Spinal cord (tissue), 10 donors: ENCODE data around the gene KLKB1. TPM values are rescaled to one million over a fixed set of nuclear protein-coding genes. Genes with fewer than 3 reads are reported as not detected.

Experiments
- DNase-seq, 6 donors: peaks; one replicate each; pipeline versions ENCODE4 v3.0.0 to v3.0.0-alpha.2; 2013 to 2015; ENCODE audit warnings: low spot score in 6 of 6, low read depth in 4 of 6
- H3K27ac ChIP-seq: one replicate; pipeline ENCODE4 v1.5.1; 2013; ENCODE audit warnings: low read depth, low read length, control low read depth
- H3K27me3 ChIP-seq: one replicate; pipeline ENCODE4 v1.6.1; 2013; ENCODE audit warnings: low read length; ENCODE audit not compliant: control insufficient read depth, insufficient read depth
- H3K36me3 ChIP-seq: one replicate; pipeline ENCODE4 v1.6.1; 2013; ENCODE audit warnings: low read length; ENCODE audit not compliant: control insufficient read depth, insufficient read depth
- H3K4me1 ChIP-seq: one replicate; pipeline ENCODE4 v1.6.1; 2013; ENCODE audit warnings: low read length; ENCODE audit not compliant: control insufficient read depth, insufficient read depth
- H3K4me3 ChIP-seq: one replicate; pipeline ENCODE4 v1.5.1; 2013; ENCODE audit warnings: low read depth, low read length, control low read depth
- H3K9me3 ChIP-seq: one replicate; pipeline ENCODE4 v1.6.1; 2013; ENCODE audit warnings: low read length; ENCODE audit not compliant: control insufficient read depth, insufficient read depth
- WGBS: methylation state at CpG from one replicate; pipeline ENCODE4 v1.1.5; 2013; ENCODE audit warnings: missing lambda C conversion rate; ENCODE audit not compliant: insufficient coverage; 5-methylcytosine and 5-hydroxymethylcytosine counted together
- polyA plus RNA-seq, 2 donors: library from polyadenylated mRNA; unstranded; fragments of 120-200 nt; gene quantifications; one replicate each; pipeline ENCODE4 v1.2.1, GENCODE V29; 2013; ENCODE audit not compliant: insufficient read length in 2 of 2
- total RNA-seq, 2 donors: library from RNA; depleted of rRNA in 1 of 2; stranded (reverse); fragments of 120-200 nt in 1 of 2; fragments of >200 nt in 1 of 2; gene quantifications; one replicate each; pipeline versions ENCODE4 v1.2.3 to v1.2.4, GENCODE V29; 2013 to 2014
- donor health status: healthy.

The KLKB1 gene
- total and polyA plus RNA-seq, 4 donors, result 0.90 to 23.7 (median 4.6) TPM

GRCh38 chr4:186221624-186222023 lies 5.7 kb upstream of the KLKB1 start:
- H3K4me3 ChIP-seq, result no peak overlapping the region
- no CpG with 5 or more reads among the region's 1 CpG for WGBS
- no peak for DNase-seq

GRCh38 chr4:186225848-186226247 lies 1.5 kb upstream of the KLKB1 start:
- no peaks in the 10 kb centered on the region for H3K36me3 ChIP-seq
- H3K9me3 ChIP-seq, result peaks cover 11% of the 10 kb centered on the region
- no peak overlapping the region for H3K27ac ChIP-seq
- H3K4me1 ChIP-seq, result no peaks in the 10 kb centered on the region
- H3K27me3 ChIP-seq, result no peaks in the 10 kb centered on the region
- DNase-seq, result no peak
- H3K4me3 ChIP-seq, result no peak overlapping the region

More at GRCh38 chr4:186221624-186222023, 5.7 kb upstream of the KLKB1 start:
- Histone ChIP-seq H3K9me3 (peaks cover 10% of the 10 kb centered on the region), H3K36me3 (no peaks in the 10 kb centered on the region), H3K27me3 (no peaks in the 10 kb centered on the region), H3K27ac (no peak overlapping the region), H3K4me1 (no peaks in the 10 kb centered on the region)

GRCh38 chr4:186226521-186227189 lies 652 bp upstream of the KLKB1 start:
- H3K4me3 ChIP-seq, result no peak overlapping the region
- no peaks in the 10 kb centered on the region for H3K27me3 ChIP-seq
- no peaks in the 10 kb centered on the region for H3K4me1 ChIP-seq
- no peaks in the 10 kb centered on the region for H3K36me3 ChIP-seq
- H3K9me3 ChIP-seq, result peaks cover 11% of the 10 kb centered on the region
- no peak for DNase-seq
- H3K27ac ChIP-seq, result no peak overlapping the region
- WGBS, result 82% methylated on average over 3 of the region's 3 CpGs

DNA sequence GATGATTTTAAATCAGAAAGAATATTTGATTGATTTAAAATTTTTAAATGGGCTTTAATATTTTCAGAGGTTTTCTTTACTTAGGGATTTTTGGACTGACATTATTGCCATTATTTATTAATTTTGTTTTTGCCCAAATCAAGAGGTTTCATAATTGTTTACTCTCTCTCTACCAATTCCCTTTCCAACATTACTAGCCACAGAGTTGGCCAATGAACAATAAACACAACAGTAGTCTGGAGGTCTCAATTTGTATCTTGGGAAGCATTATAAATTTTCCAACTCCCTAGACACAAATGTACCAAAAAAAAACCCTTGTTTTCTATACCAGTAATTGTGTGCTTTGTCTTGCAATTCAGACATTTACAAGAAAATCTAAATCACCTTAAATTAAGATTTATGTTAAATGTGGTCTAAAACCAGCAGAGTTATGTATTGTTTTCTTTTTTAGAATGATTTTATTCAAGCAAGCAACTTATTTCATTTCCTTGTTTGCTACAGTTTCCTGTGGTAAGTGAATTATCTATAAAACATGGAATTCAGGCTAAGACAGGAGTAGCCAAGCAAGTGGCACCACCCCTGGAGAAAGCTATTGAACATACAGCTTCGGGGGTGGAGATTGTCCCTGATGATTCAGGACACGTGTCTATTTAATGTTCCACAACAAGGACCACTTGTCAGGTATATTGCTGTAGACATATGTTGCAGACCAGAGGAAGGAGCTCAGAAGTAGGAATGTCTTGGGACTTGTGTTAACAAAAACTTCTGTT lies 622 bp downstream of the KLKB1 start:
- Histone ChIP-seq H3K27me3 (no peaks in the 10 kb centered on the region), H3K27ac (no peak overlapping the region), H3K4me1 (no peaks in the 10 kb centered on the region), H3K36me3 (no peaks in the 10 kb centered on the region), H3K4me3 (no peak overlapping the region), H3K9me3 (peaks cover 11% of the 10 kb centered on the region)
- no peak for DNase-seq
- WGBS, result no CpG with 5 or more reads among the region's 2 CpGs

DNA sequence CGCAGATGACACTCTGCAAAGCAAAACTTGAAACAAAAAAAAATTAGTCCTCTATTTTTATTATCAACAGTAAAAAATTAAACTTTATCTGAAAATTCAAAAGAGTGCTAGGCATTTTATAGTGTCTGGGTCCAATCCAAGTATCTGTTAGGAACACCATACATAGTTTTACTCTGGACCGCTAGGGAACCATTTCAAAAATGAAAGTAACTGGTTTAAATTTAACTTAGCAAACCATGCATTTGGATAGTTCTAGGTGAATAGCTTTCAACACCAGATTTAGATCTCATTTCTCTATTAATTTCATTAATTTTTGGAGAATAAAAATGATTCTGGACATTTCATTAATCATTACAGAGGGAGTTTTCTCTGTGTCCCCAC lies 1.2 kb downstream of the KLKB1 start:
- Histone ChIP-seq H3K27me3 (no peaks in the 10 kb centered on the region), H3K36me3 (no peaks in the 10 kb centered on the region), H3K27ac (no peak overlapping the region), H3K9me3 (peaks cover 11% of the 10 kb centered on the region), H3K4me1 (no peaks in the 10 kb centered on the region), H3K4me3 (no peak overlapping the region)
- no peak for DNase-seq
- WGBS, result no CpG with 5 or more reads among the region's 2 CpGs

- WGBS, result no CpG with 5 or more reads among the region's 2 CpGs
- H3K27me3 ChIP-seq, result no peaks in the 10 kb centered on the region
- H3K36me3 ChIP-seq, result no peaks in the 10 kb centered on the region
- H3K27ac ChIP-seq, result no peak overlapping the region
- no peaks in the 10 kb centered on the region for H3K9me3 ChIP-seq
- no peak overlapping the region for H3K4me3 ChIP-seq
- DNase-seq, result no peak
- H3K4me1 ChIP-seq, result no peaks in the 10 kb centered on the region
Observed at GRCh38 chr4:186234367-186234766, 7.1 kb downstream of the KLKB1 start.

GRCh38 chr4:186236126-186236525 lies 8.8 kb downstream of the KLKB1 start:
- no peak for DNase-seq
- H3K27me3 ChIP-seq, result no peaks in the 10 kb centered on the region
- H3K27ac ChIP-seq, result no peak overlapping the region
- no peaks in the 10 kb centered on the region for H3K9me3 ChIP-seq
- no peaks in the 10 kb centered on the region for H3K36me3 ChIP-seq
- H3K4me1 ChIP-seq, result no peaks in the 10 kb centered on the region
- no peak overlapping the region for H3K4me3 ChIP-seq
- WGBS, result 100% methylated on average over 1 of the region's 4 CpGs

- H3K9me3 ChIP-seq, result no peaks in the 10 kb centered on the region
- no peak for DNase-seq
- H3K4me3 ChIP-seq, result no peak overlapping the region
- H3K4me1 ChIP-seq, result no peaks in the 10 kb centered on the region
- H3K36me3 ChIP-seq, result no peaks in the 10 kb centered on the region
- no peaks in the 10 kb centered on the region for H3K27me3 ChIP-seq
- 71% methylated on average over 3 of the region's 7 CpGs for WGBS
- H3K27ac ChIP-seq, result no peak overlapping the region
Observed at GRCh38 chr4:186240452-186240847, 13.1 kb downstream of the KLKB1 start.

DNA sequence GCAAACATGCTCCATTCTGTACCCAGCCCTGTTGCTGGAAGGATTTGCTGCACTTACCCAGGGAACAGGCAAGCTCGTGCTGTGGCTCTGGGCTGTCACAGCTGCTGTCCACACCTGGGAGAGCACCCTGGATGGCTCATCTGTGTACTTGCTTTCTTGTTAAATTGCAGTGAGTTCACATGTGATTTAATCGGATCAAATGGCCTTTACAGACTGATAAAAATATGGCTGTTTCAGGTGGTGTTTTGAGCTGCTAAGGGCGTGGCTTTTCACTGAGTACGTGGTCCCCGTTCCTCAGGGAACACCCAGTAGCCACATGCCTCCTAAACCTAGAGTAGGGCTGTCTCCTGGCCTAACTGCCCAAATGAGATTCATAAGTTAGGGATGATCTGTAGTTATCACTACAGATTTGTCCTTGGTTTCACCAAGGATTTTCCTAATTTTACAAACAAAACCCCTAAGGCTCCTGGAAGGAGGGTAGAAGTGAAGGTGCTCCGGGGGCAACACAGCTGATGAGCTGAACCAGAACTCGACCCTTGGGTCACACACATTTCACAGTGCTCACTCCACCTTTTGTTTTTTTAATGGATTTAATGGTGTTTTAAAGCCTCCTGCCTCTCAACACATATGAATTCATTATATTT lies 13.7 kb downstream of the KLKB1 start:
- no peaks in the 10 kb centered on the region for H3K9me3 ChIP-seq
- H3K4me3 ChIP-seq, result no peak overlapping the region
- no peak for DNase-seq
- H3K36me3 ChIP-seq, result no peaks in the 10 kb centered on the region
- no peaks in the 10 kb centered on the region for H3K4me1 ChIP-seq
- WGBS, result 73% methylated on average over 5 of the region's 7 CpGs
- no peaks in the 10 kb centered on the region for H3K27me3 ChIP-seq
- H3K27ac ChIP-seq, result no peak overlapping the region
